ENCODE data around the gene SLC35B2.

DNA sequence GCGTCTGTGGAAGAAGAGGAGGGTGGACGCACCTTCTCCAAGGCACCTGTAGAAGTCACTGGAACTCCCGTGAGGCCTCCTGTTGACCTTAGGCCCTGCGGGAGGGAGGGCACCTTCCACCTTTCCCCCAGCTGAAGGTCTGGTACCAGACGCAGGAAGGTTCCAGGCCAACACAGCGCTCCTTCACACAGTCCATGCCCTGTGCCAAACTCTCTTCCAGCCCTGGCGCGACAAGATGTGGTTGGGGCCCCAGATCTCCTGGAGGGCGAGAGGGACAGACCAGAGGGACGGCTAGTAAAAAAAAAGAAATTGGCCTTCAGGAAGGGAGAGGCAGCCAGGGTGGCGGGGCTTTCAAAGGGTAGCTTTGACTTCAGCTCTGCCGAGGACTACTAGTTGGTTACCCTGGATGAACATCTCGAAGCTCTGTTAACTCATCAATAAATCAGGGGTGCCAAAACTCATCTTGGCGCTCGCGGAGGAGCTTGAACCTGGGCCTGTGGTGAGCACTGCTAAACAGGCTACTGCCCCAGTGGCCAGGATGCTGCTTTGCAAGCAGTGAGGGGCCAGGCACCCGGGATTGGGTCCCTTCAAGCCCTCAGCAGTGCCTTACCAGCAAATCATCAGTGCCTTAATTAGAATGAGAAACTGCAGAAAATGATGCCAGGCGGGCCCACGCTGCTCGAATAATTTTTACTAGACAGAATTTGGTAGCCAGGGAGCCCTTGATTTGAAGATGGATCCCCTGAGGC lies 40.9 kb upstream of the SLC35B2 start:
- TF ChIP-seq EZH2 (IDR thresholded peaks at IDR 0.05; ENCODE audit: insufficient read depth, poor library complexity, severe bottlenecking), result peak; percentile 76
- TF ChIP-seq EZH2phosphoT487 (IDR thresholded peaks at IDR 0.05; ENCODE audit: insufficient read depth, low read depth), result no peak
